C4-2B (cell line): ENCODE data around the gene SNAP47.

ENCODE experiments used
- ZFX ChIP-seq: fragments of 450-650 bp; IDR thresholded peaks from 2 replicates; pipeline ENCODE4 v1.6.1; 2017
- TF ChIP-seq, protein P1 (sequence below): fragments of 450-650 bp; conservative IDR thresholded peaks from 2 replicates; pipeline ENCODE4 v1.5.1; 2017; ENCODE audit warnings: mild to moderate bottlenecking

- TF ChIP-seq, protein P1, sequence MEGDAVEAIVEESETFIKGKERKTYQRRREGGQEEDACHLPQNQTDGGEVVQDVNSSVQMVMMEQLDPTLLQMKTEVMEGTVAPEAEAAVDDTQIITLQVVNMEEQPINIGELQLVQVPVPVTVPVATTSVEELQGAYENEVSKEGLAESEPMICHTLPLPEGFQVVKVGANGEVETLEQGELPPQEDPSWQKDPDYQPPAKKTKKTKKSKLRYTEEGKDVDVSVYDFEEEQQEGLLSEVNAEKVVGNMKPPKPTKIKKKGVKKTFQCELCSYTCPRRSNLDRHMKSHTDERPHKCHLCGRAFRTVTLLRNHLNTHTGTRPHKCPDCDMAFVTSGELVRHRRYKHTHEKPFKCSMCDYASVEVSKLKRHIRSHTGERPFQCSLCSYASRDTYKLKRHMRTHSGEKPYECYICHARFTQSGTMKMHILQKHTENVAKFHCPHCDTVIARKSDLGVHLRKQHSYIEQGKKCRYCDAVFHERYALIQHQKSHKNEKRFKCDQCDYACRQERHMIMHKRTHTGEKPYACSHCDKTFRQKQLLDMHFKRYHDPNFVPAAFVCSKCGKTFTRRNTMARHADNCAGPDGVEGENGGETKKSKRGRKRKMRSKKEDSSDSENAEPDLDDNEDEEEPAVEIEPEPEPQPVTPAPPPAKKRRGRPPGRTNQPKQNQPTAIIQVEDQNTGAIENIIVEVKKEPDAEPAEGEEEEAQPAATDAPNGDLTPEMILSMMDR, result no peak
- TF ChIP-seq ZFX, result no peak
These were observed 1.7 kb downstream of the SNAP47 start for GRCh38 chr1:227736814-227737432.
